Superior temporal gyrus (tissue), 1 donor: ENCODE data around the gene RAD51C.
A peak's percentile ranks its signal among the peaks of the same experiment; 100 is the strongest.
"Not testable (repeated sequence)": the region's sequence is repeated elsewhere in the genome, so short reads cannot be mapped to it uniquely, and the experiment has no call there.

Experiments used
- DNase-seq: peaks from one replicate; pipeline ENCODE4 v3.0.0-alpha.2; 2016; ENCODE audit errors: extremely low spot score

The RAD51C gene

GRCh38 chr17:58734811-58735210 is 42.4 kb downstream of the RAD51C start:
- no peak for DNase-seq

GRCh38 chr17:58741121-58741625 is 48.8 kb downstream of the RAD51C start:
- no peak for DNase-seq

GRCh38 chr17:58747674-58748073 is 55.3 kb downstream of the RAD51C start:
- DNase-seq, result no peak

- not testable (repeated sequence) for DNase-seq
Observed at GRCh38 chr17:58749627-58750026, 57.2 kb downstream of the RAD51C start.

- DNase-seq, result no peak
Observed at GRCh38 chr17:58753026-58753425, 60.6 kb downstream of the RAD51C start.

GRCh38 chr17:58755269-58755576 is 62.8 kb downstream of the RAD51C start:
- DNase-seq, result no peak

- peak; percentile 41 for DNase-seq
Observed at GRCh38 chr17:58755577-58756245, 63.3 kb downstream of the RAD51C start, which contains the start of gene PPM1E. TSS of gene PPM1E (plus strand) at chr17:58755854.

GRCh38 chr17:58756246-58757161 is 64.1 kb downstream of the RAD51C start:
- peak; percentile 40 for DNase-seq

GRCh38 chr17:58757162-58757613 is 64.8 kb downstream of the RAD51C start:
- DNase-seq, result no peak

- DNase-seq, result no peak
Observed at GRCh38 chr17:58758890-58759289, 66.5 kb downstream of the RAD51C start.

GRCh38 chr17:58759522-58759921 is 67.1 kb downstream of the RAD51C start:
- DNase-seq, result no peak

GRCh38 chr17:58760248-58760647 is 67.8 kb downstream of the RAD51C start:
- no peak for DNase-seq

GRCh38 chr17:58763263-58763662 is 70.9 kb downstream of the RAD51C start:
- DNase-seq, result no peak

GRCh38 chr17:58764373-58764772 is 72.0 kb downstream of the RAD51C start:
- DNase-seq, result no peak

GRCh38 chr17:58778482-58778881 is 86.1 kb downstream of the RAD51C start:
- not testable (repeated sequence) for DNase-seq

GRCh38 chr17:58779446-58779845 is 87.0 kb downstream of the RAD51C start:
- no peak for DNase-seq

- no peak for DNase-seq
Observed at GRCh38 chr17:58783380-58783779, 91.0 kb downstream of the RAD51C start.

GRCh38 chr17:58785097-58785496 is 92.7 kb downstream of the RAD51C start:
- DNase-seq, result no peak
